ENCODE data around the gene CACNA1E. TPM values are rescaled to one million over a fixed set of nuclear protein-coding genes. Genes with fewer than 3 reads are reported as not detected.
"Not testable (repeated sequence)": the region's sequence is repeated elsewhere in the genome, so short reads cannot be mapped to it uniquely, and the experiment has no call there.

Gene CACNA1E
- total RNA-seq, 2 experiments from 2014 or later, result not detected

GRCh38 chr1:181818459-181818858, 335.1 kb downstream of the CACNA1E start:
- ChIA-PET POLR2A (no interaction called here), CTCF (ENCODE audit: unreplicated experiment) (no interaction called here)
- H3K9me3 ChIP-seq (ENCODE audit: low read length), result no peaks in the 10 kb centered on the region
- no TSS peak for BruUV-seq (replicated peaks)
- H3K4me3 ChIP-seq (ENCODE audit: low read depth, low read length, poor library complexity, severe bottlenecking), result no peak overlapping the region
- no peak overlapping the region for H3K27ac ChIP-seq (ENCODE audit: low read depth, low read length, poor library complexity, severe bottlenecking)
- no peaks in the 10 kb centered on the region for H3K79me2 ChIP-seq (ENCODE audit: insufficient read depth, low read depth, low read length)
- TF ChIP-seq EZH2phosphoT487 (IDR thresholded peaks at IDR 0.05; ENCODE audit: borderline replicate concordance, low read depth, low read length) (no peak), CTCF (conservative IDR thresholded peaks at IDR 0.05; ENCODE audit: low read length) (no peak)
- no peaks in the 10 kb centered on the region for H3K9me2 ChIP-seq (ENCODE audit: insufficient read depth, low read length)
- no peaks in the 10 kb centered on the region for H3K4me1 ChIP-seq (ENCODE audit: insufficient read depth, low read length, poor library complexity, severe bottlenecking)
- H3K4me2 ChIP-seq (ENCODE audit: low read length), result no peak overlapping the region
- intact Hi-C loops (cut with micrococcal nuclease; ENCODE audit: unreplicated experiment), result no loop called here
- no peaks in the 10 kb centered on the region for H3K36me3 ChIP-seq (ENCODE audit: insufficient read depth, low read length)
- H4K20me1 ChIP-seq (ENCODE audit: insufficient read depth, low read length), result no peaks in the 10 kb centered on the region
- DNase-seq (ENCODE audit: low spot score), result no peak
- H2AFZ ChIP-seq (ENCODE audit: low read length), result no peak overlapping the region

- Histone ChIP-seq H4K20me1 (ENCODE audit: insufficient read depth, low read length) (no peaks in the 10 kb centered on the region), H3K4me2 (ENCODE audit: low read length) (no peak overlapping the region), H2AFZ (ENCODE audit: low read length) (no peak overlapping the region), H3K4me3 (ENCODE audit: low read depth, low read length, poor library complexity, severe bottlenecking) (no peak overlapping the region), H3K9me3 (ENCODE audit: low read length) (no peaks in the 10 kb centered on the region), H3K4me1 (ENCODE audit: insufficient read depth, low read length, poor library complexity, severe bottlenecking) (no peaks in the 10 kb centered on the region), H3K36me3 (ENCODE audit: insufficient read depth, low read length) (no peaks in the 10 kb centered on the region), H3K9me2 (ENCODE audit: insufficient read depth, low read length) (no peaks in the 10 kb centered on the region), H3K79me2 (ENCODE audit: insufficient read depth, low read depth, low read length) (no peaks in the 10 kb centered on the region), H3K27ac (ENCODE audit: low read depth, low read length, poor library complexity, severe bottlenecking) (no peak overlapping the region)
- no peak for DNase-seq (ENCODE audit: low spot score)
- no peak for TF ChIP-seq CTCF (conservative IDR thresholded peaks at IDR 0.05; ENCODE audit: low read length)
- no peak for TF ChIP-seq EZH2phosphoT487 (IDR thresholded peaks at IDR 0.05; ENCODE audit: borderline replicate concordance, low read depth, low read length)
- BruUV-seq (replicated peaks), result no TSS peak
- ChIA-PET POLR2A (no interaction called here), CTCF (ENCODE audit: unreplicated experiment) (no interaction called here)
- intact Hi-C loops (cut with micrococcal nuclease; ENCODE audit: unreplicated experiment), result no loop called here
These were observed 335.6 kb downstream of the CACNA1E start for GRCh38 chr1:181818943-181819342.

GRCh38 chr1:181821701-181822100, 338.4 kb downstream of the CACNA1E start:
- no peak for DNase-seq (ENCODE audit: low spot score)
- intact Hi-C loops (cut with micrococcal nuclease; ENCODE audit: unreplicated experiment), result no loop called here
- no peaks in the 10 kb centered on the region for H3K9me2 ChIP-seq (ENCODE audit: insufficient read depth, low read length)
- no peak overlapping the region for H3K4me2 ChIP-seq (ENCODE audit: low read length)
- H3K4me1 ChIP-seq (ENCODE audit: insufficient read depth, low read length, poor library complexity, severe bottlenecking), result no peaks in the 10 kb centered on the region
- POLR2A ChIA-PET, result no interaction called here
- H3K4me3 ChIP-seq (ENCODE audit: low read depth, low read length, poor library complexity, severe bottlenecking), result no peak overlapping the region
- H4K20me1 ChIP-seq (ENCODE audit: insufficient read depth, low read length), result no peaks in the 10 kb centered on the region
- CTCF ChIA-PET (ENCODE audit: unreplicated experiment), result no interaction called here
- no TSS peak for BruUV-seq (replicated peaks)
- no peak overlapping the region for H2AFZ ChIP-seq (ENCODE audit: low read length)
- TF ChIP-seq EZH2phosphoT487 (IDR thresholded peaks at IDR 0.05; ENCODE audit: borderline replicate concordance, low read depth, low read length) (no peak), CTCF (conservative IDR thresholded peaks at IDR 0.05; ENCODE audit: low read length) (no peak)
- H3K36me3 ChIP-seq (ENCODE audit: insufficient read depth, low read length), result no peaks in the 10 kb centered on the region
- no peak overlapping the region for H3K27ac ChIP-seq (ENCODE audit: low read depth, low read length, poor library complexity, severe bottlenecking)
- no peaks in the 10 kb centered on the region for H3K9me3 ChIP-seq (ENCODE audit: low read length)
- no peaks in the 10 kb centered on the region for H3K79me2 ChIP-seq (ENCODE audit: insufficient read depth, low read depth, low read length)

GRCh38 chr1:181832173-181832880, 349.0 kb downstream of the CACNA1E start:
- H3K4me3 ChIP-seq (ENCODE audit: low read depth, low read length, poor library complexity, severe bottlenecking); CTCF ChIA-PET (ENCODE audit: unreplicated experiment); H3K36me3 ChIP-seq (ENCODE audit: insufficient read depth, low read length); H3K9me3 ChIP-seq (ENCODE audit: low read length); H3K4me2 ChIP-seq (ENCODE audit: low read length); H3K79me2 ChIP-seq (ENCODE audit: insufficient read depth, low read depth, low read length); H2AFZ ChIP-seq (ENCODE audit: low read length); H3K27ac ChIP-seq (ENCODE audit: low read depth, low read length, poor library complexity, severe bottlenecking); intact Hi-C loops (cut with micrococcal nuclease; ENCODE audit: unreplicated experiment); H4K20me1 ChIP-seq (ENCODE audit: insufficient read depth, low read length); H3K9me2 ChIP-seq (ENCODE audit: insufficient read depth, low read length); DNase-seq (ENCODE audit: low spot score); POLR2A ChIA-PET; H3K4me1 ChIP-seq (ENCODE audit: insufficient read depth, low read length, poor library complexity, severe bottlenecking); BruUV-seq (replicated peaks): not testable (repeated sequence)

Data from OCI-LY7 (cell line).